ENCODE measurements around the gene USF3. TPM values are rescaled to one million over a fixed set of nuclear protein-coding genes. Genes with fewer than 3 reads are reported as not detected.

The USF3 gene
- total RNA-seq, 2 donors from 2014 or later = 13.0 to 14.5 TPM

DNA sequence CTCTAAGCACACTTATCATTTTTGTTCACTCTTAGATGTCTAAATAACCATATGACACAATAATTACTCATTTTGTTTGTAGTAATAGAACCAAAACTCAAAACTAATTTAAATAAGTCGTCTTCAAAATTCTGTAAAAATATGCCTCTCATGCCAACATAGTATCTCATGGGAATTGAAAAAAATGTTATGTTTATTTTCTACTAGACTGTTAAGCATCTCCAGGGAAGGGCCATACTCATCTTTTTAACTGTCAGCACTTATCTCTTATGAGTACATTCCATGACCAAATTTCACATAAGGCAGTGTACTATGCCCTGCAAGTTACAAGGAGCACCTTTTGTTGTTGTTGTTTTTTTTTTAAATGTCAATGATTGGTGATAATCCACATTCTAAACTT, 18.3 kb upstream of the USF3 start:
- intact Hi-C loops (cut with DNase I) = no loop called here
- no peak for DNase-seq
- peak in 1 of 2 donors; percentile 31 for ATAC-seq

DNA sequence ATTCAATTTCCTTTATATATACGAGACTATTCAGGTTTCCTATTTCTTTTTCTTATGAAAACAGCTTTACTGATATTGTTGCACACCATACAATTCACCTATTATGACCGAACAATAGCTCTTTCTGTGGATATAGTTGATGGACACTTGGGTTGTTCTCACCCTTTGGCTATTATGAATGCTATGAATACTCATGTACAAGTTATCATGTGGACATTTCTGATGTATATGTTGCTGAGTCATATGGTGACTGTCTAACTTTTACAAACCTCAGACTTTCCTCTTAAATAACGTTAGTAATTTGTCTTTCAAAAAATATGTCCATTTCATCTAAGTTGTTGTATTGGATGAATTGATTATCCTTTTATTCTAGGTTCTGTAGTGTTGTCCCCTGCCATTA, 15.7 kb upstream of the USF3 start:
- DNase-seq = no peak
- no peak for ATAC-seq
- intact Hi-C loops (cut with DNase I) = no loop called here

DNA sequence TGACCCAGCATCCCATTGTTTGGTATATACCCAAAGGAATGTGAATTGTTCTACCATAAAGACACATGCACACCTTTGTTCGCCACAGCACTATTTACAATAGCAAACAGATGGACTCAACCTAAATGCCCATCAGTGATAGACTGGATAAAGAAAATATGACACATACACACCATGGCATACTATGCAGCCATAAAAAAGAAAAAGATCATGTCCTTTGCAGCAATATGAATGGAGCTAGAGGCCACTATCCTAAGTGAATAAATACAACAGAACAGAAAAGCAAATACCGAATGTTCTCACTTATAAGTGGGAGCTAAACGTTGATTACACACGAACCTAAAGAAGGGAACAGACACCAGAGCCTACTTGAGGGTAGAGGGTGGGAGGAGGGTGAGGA, 11.4 kb upstream of the USF3 start:
- no peak for DNase-seq
- ATAC-seq = no peak
- intact Hi-C loops (cut with DNase I) = no loop called here

DNA sequence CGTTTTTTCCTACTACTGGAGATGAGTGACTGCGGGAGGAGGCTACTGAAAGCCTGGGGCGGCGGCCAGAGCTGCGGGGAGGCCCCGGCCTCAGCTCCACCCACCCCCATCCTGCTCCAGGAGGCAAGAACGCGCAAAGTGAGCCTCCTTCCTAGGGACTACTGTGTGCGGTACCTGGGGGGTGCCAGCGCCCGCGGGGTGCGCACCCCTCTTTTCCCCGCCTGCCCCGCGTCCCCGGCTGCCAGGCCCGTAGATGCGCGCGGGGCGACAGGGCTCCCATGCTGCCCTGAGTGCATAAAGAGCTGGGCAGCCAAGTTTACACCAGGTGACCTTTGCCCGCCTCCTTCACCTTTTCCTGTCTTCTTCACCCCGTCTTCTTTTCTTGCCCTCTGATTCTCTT, 2.5 kb upstream of the USF3 start:
- DNase-seq = peak; percentile 29
- no peak for ATAC-seq
- intact Hi-C loops (cut with DNase I) = loop anchor here in 1 of 2 donors (5.0 kb wide), 1 partner anchor 48 kb away; the partner anchor contains the start of genes ATP6V1A and NAA50

DNA sequence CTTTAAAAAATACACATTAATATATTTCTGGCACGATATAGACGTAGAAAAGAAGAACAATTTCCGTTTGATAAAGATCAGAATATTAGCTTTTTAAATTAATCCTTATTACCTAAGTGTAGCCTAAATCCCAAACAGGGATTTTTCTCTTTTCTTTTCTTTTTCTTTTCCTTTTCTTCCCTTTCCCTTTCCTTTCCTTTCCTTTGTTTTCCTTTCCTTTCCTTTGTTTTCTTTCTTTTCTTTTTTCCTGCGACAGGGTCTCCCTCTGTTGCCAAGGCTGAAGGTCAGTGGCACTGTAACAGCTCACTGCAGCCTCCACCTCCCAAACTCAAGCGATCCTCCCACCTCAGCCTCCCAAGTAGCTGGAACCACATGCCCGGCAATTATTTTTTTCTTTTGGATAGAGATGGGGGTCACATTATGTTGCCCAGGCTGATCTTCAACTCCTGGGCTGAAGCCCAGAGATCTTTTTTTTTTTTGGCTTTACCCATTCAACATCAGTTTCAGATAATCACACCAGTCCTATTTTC, 1.8 kb upstream of the USF3 start:
- intact Hi-C loops (cut with DNase I) = loop anchor here in 1 of 2 donors (5.0 kb wide), 1 partner anchor 49 kb away; the partner anchor contains the start of genes ATP6V1A and NAA50

DNA sequence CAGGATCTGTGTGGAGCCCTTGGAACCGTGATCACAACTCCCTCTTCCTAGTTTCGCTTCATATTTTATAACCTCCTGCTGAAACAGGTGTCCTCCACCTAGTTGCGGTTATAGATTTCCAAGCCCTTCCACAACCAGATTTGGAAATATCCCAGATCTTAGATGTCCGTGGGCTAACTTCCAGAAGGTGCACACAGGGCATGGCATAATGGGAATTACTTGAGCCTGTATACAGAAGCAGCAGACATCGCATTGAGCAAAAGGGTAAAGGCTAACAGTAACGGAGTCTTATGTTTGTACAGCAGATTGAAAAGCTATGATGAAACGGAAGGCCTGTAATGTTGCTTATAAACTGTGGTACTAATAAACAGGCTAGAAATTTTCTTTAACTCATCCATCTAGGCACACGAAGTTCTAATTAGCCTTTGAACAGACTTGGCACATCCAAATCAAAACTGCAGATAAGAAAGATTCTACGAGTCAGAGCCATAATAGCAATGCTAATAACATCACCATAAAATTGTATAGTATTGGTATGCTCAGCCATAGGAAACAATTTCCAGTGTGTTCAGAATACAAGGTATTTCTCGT, 1.2 kb upstream of the USF3 start:
- no peak for ATAC-seq
- no peak for DNase-seq
- intact Hi-C loops (cut with DNase I) = loop anchor here in 1 of 2 donors (5.0 kb wide), 1 partner anchor 50 kb away; the partner anchor contains the start of genes ATP6V1A and NAA50

More for the DNA sequence above, 1.8 kb upstream of the USF3 start:
- ATAC-seq = no peak
- DNase-seq = no peak

DNA sequence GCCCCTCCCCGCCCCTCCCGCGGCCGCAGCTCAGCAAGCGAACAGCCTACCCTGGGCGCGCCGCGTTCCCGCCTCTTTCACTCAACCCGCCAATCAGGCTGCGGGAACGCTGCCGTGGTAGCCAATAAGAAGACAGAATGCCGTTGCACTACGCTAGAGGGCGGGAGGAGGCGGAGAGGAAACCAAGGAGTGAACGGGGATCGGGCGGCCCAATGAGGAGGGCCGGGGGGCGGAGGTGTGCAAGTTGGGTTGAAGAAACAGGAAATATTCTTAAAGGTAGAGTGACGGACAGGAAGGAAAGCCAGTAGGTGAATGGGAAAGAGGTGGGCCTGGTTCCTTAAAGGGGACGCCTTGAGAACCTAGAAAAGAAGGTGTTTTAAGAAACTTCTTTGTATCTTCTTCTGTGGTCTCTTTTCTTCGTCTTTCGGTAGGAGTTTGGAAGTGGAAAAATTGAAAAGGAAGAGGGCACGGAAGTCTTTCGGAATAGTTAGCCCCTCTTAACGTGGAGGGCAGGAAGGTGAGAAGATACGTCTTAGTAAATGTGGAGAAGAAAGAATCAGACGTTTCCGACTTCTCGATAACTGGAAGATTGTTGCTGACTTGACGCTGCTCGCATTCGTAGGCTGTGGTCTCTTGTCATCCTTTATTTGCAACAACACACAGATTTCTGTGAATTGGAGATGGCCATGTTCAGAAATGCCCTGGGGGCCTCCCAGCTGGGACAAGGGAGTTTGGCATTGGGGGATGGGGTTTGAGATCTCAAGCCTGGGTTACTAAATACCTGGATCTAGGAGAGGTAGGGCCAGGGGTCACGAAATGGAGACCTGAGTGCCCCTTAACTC, 437 bp upstream of the USF3 start:
- DNase-seq (peak; percentile 99), ATAC-seq (peak; percentile 97)
- intact Hi-C loops (cut with DNase I) = loop anchor here in 1 of 2 donors (5.0 kb wide), 1 partner anchor 50 kb away; the partner anchor contains the start of genes ATP6V1A and NAA50

DNA sequence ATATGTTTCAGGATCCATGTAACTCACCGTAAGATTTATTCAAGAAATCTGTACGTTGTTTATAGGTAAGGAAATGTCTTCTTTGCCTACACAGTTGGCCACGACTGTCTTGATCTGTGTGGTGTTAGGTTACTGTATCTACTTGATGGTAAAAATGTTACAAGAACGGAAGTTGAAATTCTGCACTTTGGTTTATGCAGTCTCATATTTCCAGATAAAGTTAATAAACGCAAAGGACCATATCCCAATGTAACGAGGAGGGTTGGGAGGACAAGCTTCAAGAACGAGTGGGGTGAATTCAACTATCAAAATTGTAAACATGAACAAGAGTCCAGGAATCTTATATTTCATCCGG, 1.0 kb downstream of the USF3 start:
- intact Hi-C loops (cut with DNase I) = loop anchor here in 1 of 2 donors (5.0 kb wide), 1 partner anchor 52 kb away; the partner anchor contains the start of genes ATP6V1A and NAA50
- ATAC-seq (no peak), DNase-seq (no peak)

DNA sequence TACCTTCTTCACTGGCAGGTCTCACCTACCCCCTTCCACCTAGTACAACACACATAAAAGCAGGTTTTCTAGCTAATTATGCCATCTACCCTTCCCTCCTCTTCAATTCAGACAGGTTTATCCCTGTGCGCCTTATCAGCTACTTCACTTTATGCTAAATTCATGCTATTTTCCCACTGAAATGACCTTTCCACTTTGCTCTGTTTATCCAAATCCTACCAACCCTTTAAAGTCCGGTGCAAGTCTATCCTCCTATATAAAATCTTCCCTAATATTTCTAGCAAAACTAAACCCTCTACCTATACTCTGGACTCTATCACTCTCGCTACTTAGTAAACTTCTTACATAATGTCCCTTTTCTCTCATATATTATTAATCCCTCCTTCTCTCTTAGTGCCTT, 6.0 kb downstream of the USF3 start:
- intact Hi-C loops (cut with DNase I) = no loop called here
- ATAC-seq (no peak), DNase-seq (no peak)

DNA sequence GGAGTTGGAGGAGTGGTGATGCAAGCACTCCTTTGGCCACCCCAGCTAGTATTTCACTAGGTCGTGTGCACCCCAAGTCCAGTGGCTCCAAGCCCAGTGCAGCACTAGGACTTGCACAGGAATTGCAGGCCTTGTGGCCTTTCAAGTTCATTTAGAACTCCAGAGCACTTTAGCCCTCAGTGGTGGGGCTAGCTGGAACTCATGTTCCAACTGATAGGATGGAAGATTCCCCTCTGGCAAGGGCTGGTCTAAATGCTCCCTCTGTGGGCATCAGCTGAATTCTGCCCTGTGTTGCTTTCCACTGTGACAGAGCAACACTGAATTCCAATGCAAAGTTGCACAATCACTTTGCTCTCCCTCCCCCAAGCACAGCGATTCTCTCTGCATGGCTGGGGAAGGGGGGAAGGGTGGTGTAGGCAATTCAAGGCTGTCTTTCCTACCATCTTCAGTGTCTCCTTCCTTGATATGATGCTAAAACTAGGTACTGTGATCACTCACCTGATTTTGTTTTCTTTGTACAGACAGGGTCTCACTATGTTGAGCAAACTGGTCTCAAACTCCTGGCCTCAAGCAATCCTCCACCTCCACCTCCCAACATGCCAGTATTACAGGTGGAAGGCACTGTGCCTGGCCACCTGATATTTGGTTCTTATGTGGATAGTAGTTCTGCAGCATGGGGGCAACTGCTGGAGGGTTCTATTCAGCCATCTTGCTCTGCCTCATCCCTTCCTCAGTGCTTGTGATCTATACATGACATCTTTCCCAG, 10.3 kb downstream of the USF3 start:
- ATAC-seq (peak; percentile 46 to 86), DNase-seq (no peak)
- intact Hi-C loops (cut with DNase I) = no loop called here

DNA sequence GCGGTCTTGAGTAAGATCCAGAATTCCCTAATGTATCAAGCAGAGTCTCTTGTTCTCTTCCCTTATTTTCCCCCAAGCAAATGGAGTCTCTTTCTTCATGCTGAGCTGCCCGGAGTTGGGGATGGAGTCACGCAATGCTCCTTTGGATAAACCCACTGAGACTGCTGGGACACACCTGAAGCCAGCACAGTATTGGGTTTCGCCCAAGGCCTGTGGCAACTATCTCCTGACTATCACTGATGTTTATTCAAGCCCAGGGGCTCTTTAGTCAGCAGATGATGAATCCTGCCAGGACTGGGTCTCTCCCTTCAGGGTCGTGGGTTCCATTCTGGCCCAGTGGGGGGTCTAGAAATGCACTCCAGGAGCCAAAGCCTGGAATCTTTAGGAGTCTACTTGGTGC, 11.3 kb downstream of the USF3 start:
- intact Hi-C loops (cut with DNase I) = no loop called here
- no peak for DNase-seq
- no peak for ATAC-seq

DNA sequence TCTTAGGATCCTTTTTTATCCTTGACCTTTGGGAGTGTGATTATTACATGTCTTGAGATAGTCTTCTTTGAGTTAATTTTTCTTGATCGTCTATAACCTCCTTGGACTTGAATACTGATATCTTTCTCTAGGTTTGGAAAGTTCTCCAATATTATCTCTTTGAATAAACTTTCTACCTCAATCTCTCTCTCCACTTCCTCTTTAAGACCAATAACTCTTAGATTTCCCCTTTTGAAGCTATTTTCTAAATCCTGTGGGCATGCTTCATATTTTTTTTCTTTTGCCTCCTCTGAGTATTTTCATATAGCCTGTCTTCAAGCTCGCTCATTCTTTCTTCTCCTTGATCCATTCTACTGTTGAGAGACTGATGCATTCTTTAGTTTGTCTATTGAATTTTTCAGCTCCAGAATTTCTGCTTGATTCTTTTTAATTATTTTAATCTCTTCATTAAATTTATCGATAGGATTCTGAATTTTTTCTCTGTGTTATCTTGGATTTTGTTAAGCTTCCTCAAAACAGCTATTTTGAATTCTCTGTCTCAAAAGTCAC, 12.1 kb downstream of the USF3 start:
- no peak for ATAC-seq
- intact Hi-C loops (cut with DNase I) = no loop called here

DNA sequence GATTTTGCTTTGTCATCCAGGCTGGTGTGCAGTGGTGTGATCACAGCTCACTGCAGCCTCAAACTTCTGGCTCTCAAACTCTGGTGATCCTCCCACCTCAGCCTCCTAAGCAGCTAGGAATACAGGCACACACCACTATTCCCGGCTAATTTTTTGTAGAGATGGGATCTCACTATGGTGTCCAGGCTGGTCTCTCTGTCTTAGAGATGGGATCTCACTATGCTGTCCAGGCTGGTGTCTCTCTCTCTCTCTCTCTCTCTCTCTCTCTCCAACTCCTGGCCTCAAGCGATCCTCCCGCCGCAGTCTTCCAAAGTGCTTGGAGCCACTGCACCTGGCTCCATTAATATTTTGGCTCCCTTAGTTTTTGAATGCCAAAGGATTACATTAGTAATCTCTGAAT, 17.7 kb downstream of the USF3 start:
- ATAC-seq = no peak
- DNase-seq = no peak
- intact Hi-C loops (cut with DNase I) = no loop called here

More for the DNA sequence above, 12.1 kb downstream of the USF3 start:
- no peak for DNase-seq

DNA sequence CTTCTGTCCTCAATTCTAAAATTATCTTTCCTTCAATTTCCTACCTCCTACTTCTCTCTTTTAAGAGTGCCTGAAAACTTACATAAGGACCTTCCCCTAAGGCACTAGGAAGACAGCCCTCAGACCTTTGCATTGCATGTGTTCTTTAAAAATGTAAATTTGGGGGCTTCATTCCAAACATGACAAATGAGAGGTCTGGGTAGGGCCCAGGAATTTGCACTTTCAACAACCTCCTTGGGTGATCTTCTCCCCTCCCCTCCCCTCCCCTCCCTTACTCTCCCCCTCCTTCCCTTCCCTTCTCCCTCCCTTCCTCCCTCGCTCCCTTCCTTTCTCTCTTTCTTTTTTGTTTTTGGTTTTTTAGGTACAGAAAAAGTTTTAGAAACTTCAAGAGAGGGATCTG, 18.7 kb downstream of the USF3 start:
- intact Hi-C loops (cut with DNase I) = no loop called here
- DNase-seq = no peak

DNA sequence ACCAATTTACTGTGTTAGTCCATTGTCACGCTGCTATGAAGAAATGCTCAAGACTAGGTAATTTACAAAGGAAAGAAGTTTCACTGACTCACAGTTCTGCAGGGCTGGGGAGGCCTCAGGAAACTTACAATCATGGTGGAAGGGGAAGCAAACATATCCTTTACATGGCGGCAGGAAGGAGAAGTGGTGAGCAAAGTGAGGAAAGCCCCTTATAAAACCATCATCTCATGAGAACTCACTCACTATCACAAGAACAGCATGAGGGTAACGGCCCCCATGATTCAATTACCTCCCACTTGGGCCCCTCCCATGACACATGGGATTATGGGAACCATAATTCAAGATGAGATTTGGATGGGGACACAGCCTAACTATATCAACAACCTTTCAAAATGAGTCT, 20.2 kb downstream of the USF3 start:
- intact Hi-C loops (cut with DNase I) = no loop called here
- ATAC-seq = no peak

More for the DNA sequence above, 18.7 kb downstream of the USF3 start:
- ATAC-seq = no peak

DNA sequence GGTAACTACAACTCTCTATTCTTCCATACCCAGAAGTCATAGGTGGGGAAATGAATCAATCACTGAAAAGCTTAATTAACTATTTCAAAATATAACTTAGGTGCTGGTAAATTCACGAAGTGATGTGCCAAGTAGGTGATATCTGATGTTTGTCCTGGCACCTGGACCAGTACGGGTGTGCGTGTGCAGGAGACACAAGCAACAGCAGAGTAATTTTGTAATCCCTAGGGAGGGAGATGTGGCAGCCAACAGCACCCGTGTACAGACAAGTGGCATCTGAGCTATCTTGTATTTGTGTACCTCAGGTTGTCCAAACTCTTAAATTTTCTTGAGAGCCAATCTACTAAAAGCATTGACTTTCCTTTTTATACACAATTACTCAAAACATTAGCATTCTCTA, 22.8 kb downstream of the USF3 start:
- no peak for DNase-seq
- intact Hi-C loops (cut with DNase I) = no loop called here
- no peak for ATAC-seq

More for the DNA sequence above, 20.2 kb downstream of the USF3 start:
- DNase-seq = no peak

DNA sequence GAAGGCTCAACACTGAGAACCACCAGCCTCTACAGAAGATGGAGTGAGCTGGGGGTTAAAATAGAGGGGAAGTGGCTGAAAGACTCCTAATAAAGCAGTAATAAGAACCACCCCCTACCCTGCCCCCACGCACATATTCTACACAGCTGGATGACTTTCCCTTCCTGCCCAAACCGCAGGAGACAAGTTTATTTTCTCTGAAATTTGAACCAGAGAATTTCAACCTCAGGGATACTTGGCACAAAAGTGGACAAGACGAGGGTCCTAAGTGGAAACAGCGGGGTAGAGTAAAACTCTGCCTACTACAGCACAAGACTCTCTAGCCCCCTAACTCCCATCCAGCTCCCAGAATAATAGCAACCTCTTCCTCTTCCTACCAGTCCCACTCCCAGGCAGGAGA, 28.4 kb downstream of the USF3 start:
- intact Hi-C loops (cut with DNase I) = no loop called here
- DNase-seq = no peak
- no peak for ATAC-seq

DNA sequence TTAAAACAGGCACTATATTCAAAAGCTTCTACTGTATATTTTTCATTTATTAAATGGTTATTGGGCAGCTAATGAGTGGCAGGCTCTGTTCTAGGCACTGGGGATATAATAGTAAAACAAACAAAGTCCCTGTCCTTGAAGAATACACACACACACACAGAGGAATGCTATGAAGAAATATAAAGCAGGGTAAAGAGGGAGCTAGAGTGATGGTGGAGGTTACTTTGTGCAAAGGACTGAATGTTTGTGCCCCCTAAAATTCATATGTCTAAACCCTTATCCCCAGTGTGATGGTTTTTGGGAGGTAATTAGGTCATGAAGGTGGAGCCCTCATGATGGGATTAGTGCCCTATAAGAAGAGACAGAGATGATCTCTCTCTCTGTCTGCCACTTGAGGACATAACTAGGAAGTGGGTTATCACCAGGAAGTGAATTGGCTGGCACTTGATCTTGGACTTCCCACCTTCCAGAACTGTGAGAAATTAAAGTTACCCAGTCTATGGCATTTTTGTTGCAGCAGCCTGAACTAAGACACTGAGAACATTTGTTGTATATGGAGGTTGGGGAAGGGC, 31.8 kb downstream of the USF3 start:
- ATAC-seq (no peak), DNase-seq (no peak)
- intact Hi-C loops (cut with DNase I) = no loop called here

DNA sequence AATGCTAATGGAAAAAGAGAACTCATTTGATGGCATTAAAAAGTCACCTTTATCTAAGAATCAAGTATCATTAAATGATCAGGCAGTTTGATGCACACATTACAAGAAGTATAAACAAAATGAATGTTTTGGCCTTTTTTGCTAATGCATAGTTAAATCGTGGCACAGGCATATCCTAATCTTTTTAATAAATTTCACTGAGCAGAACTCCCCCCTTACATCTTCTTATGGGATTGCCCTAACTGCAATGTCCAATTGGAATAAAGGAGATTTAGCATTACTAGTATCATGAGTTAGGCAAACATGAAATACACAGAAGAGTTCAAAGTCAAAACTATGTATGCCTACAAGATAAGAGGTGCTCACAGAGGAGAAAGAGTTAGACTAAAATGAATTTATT, 32.7 kb downstream of the USF3 start:
- ATAC-seq = no peak

More for the DNA sequence above, 32.7 kb downstream of the USF3 start:
- intact Hi-C loops (cut with DNase I) = no loop called here
- DNase-seq = no peak
